Caco-2 (cell line): ENCODE measurements around the gene TAL1. TPM values are rescaled to one million over a fixed set of nuclear protein-coding genes. Genes with fewer than 3 reads are reported as not detected.
"Not testable (repeated sequence)": the region's sequence is repeated elsewhere in the genome, so short reads cannot be mapped to it uniquely, and the experiment has no call there.

Experiments used
- Bru-seq: library from RNA; stranded (reverse); fragments of 400-500 nt; gene quantifications from one replicate; lab custom pipeline; 2021; lab: Mats Ljungman, UMichigan
- BruChase-seq, 2 experiments: library from RNA; stranded (reverse); fragments of 400-500 nt; gene quantifications; one replicate each; lab custom pipeline; 2021; lab: Mats Ljungman, UMichigan
- BruUV-seq: library from RNA; stranded (reverse); fragments of 400-500 nt; replicated peaks from 2 replicates; lab custom pipeline; 2021; lab: Mats Ljungman, UMichigan
- CTCF ChIA-PET: fragments of 300-600 bp; sonication (Branson Sonifier 250); formaldehyde crosslinking; loops from one replicate; lab custom pipeline; 2022; ENCODE audit warnings: antibody characterized with exemption; lab: Charles Lee
- POLR2A ChIA-PET: fragments of 300-600 bp; sonication (Branson Sonifier 250); formaldehyde crosslinking; loops from one replicate; lab custom pipeline; 2022; ENCODE audit warnings: antibody characterized with exemption; lab: Charles Lee
- DNase-seq, 2 experiments: peaks; one replicate each; pipeline versions ENCODE4 v3.0.0 to v3.0.0-alpha.2; 2020 to 2022
- H3K27me3 ChIP-seq: replicated peaks from 2 replicates; pipeline ENCODE4 v1.6.0; 2011; ENCODE audit warnings: low read length; ENCODE audit not compliant: control insufficient read depth, insufficient read depth
- H3K36me3 ChIP-seq: 2 replicates; pipeline ENCODE4 v1.5.1; 2011; ENCODE audit warnings: low read length; ENCODE audit not compliant: control insufficient read depth, insufficient read depth
- H3K4me1 ChIP-seq: fragments of 250-450 bp; sonication (Bioruptor Pico); 2 replicates; pipeline ENCODE4 v1.5.1; 2020; ENCODE audit warnings: mild to moderate bottlenecking
- H3K4me3 ChIP-seq: 2 replicates; pipeline ENCODE4 v1.5.1; 2011; ENCODE audit warnings: low read depth, mild to moderate bottlenecking, control low read depth, low read length
- H3K9me3 ChIP-seq: fragments of 250-450 bp; sonication (Bioruptor Pico); 2 replicates; pipeline ENCODE4 v1.5.1; 2020; ENCODE audit warnings: mild to moderate bottlenecking, moderate library complexity
- H3K27ac Mint-ChIP-seq: one replicate; pipeline ENCODE4 v1.8.0; 2022; ENCODE audit warnings: mixed read lengths; ENCODE audit not compliant: unreplicated experiment
- H3K27me3 Mint-ChIP-seq: one replicate; pipeline ENCODE4 v1.8.0; 2022; ENCODE audit warnings: mixed read lengths; ENCODE audit not compliant: insufficient read depth, unreplicated experiment
- H3K36me3 Mint-ChIP-seq: one replicate; pipeline ENCODE4 v1.8.0; 2022; ENCODE audit warnings: mild to moderate bottlenecking, mixed read lengths; ENCODE audit not compliant: insufficient read depth, unreplicated experiment
- H3K4me1 Mint-ChIP-seq: one replicate; pipeline ENCODE4 v1.8.0; 2022; ENCODE audit warnings: low read depth, mixed read lengths; ENCODE audit not compliant: unreplicated experiment
- H3K4me3 Mint-ChIP-seq: one replicate; pipeline ENCODE4 v1.8.0; 2022; ENCODE audit warnings: mild to moderate bottlenecking, moderate library complexity, mixed read lengths; ENCODE audit not compliant: unreplicated experiment
- H3K9me3 Mint-ChIP-seq: one replicate; pipeline ENCODE4 v1.8.0; 2022; ENCODE audit warnings: mixed read lengths; ENCODE audit not compliant: unreplicated experiment
- CTCF ChIP-seq, 2 experiments: fragments of 200-600 bp in 1 of 2; IDR thresholded peaks; 1 replicate in 1 of 2; 2 replicates in 1 of 2; pipeline versions ENCODE4 v1.5.1 to v1.8.0; 2011 to 2022; ENCODE audit warnings: antibody characterized with exemption in 1 of 2, control low read depth in 1 of 2, inconsistent platforms in 1 of 2, low read depth in 1 of 2, low read length in 1 of 2, mild to moderate bottlenecking in 1 of 2, moderate library complexity in 1 of 2; ENCODE audit not compliant: insufficient read depth in 1 of 2, severe bottlenecking in 1 of 2, unreplicated experiment in 1 of 2
- intact Hi-C: fragments of 100-400 bp; cut with micrococcal nuclease; formaldehyde crosslinking; loops from one replicate; pipeline ENCODE4 v1.10.0; 2022; ENCODE audit not compliant: unreplicated experiment
- long read RNA-seq: library from polyadenylated mRNA; stranded (forward); transcript quantifications from one replicate; pipeline ENCODE4 v2.0.0, GENCODE V29; 2022
- total RNA-seq: library from RNA; stranded (reverse); gene quantifications from 2 replicates; pipeline ENCODE4 v1.2.3, GENCODE V29; 2022

TAL1 gene
- total RNA-seq (12.2 and 15.2 TPM in 2 replicates), Bru-seq, nascent RNA (percentile 66 among the genes with signal in this experiment), BruChase-seq, experiment 1, labeled RNA remaining after a 2-hour chase (percentile 82 among the genes with signal in this experiment), BruChase-seq, experiment 2, labeled RNA remaining after a 6-hour chase (percentile 64 among the genes with signal in this experiment)
- long read RNA-seq, partial matches to known transcripts: 2 of 5 reads
- long read RNA-seq, other reads (novel, unspliced or antisense): 3 of 5 reads

DNA sequence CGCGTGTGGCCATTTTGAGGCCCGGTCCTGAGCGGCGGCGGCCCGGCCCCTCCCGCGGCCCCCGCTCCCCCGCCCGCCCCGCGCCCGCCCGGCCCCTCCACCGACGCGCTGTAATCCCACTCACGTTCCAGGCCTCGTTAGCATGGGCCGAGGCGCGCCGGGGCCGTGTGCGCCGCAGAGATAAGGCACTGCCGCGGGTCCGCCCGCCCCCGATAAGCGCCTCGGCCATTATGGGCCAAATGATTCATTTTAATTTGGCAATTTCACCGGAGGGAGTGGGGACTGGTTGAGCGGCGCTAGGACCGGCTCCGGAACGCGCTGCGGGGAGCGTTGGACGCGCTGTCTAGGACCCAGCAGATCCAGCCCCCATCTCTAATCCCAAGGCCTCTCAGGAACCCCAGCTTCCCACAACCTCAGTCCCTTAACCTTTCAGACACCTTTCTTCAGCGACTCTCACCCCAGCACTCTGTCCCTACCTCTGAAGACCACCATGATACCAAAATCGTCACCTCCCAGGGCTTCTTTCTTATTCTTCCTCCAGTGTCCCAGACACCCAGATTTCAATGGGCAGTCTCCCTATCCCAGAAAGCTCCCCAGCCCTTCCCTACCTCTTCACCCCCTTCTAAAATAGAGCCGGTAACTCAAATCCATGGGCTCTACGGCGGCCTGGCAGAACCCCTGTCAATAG, at the start of gene TAL1:
Gene TAL1 (minus strand): TSS at position 39 of the 688 bp plus-strand sequence. CDS start 6,337 bp downstream, outside the sequence.
- Histone ChIP-seq H3K9me3 (no peaks in the 10 kb centered on the region), H3K4me3 (peak within 1 kb of the TSS; percentile 73), H3K36me3 (no peaks in the 10 kb centered on the region), H3K27me3 (no peaks in the 10 kb centered on the region), H3K4me1 (no peaks in the 10 kb centered on the region)
- intact Hi-C loops: loop anchor here (1.0 kb wide), 1 partner anchor 40 kb away; no protein-coding TSS in a partner anchor
- Mint-ChIP-seq H3K27me3 (no peaks in the 10 kb centered on the region), H3K4me3 (peak within 1 kb of the TSS; percentile 78), H3K4me1 (peaks cover 8% of the 10 kb centered on the region), H3K27ac (peak within 1 kb of the TSS; percentile 89), H3K36me3 (peaks cover 12% of the 10 kb centered on the region), H3K9me3 (no peaks in the 10 kb centered on the region)
- ChIA-PET CTCF (no interaction called here), POLR2A (no interaction called here)
- TF ChIP-seq CTCF (IDR thresholded peaks at IDR 0.05; ENCODE audit: insufficient read depth in 1 of 2, low read depth in 1 of 2, low read length in 1 of 2, severe bottlenecking in 1 of 2, unreplicated experiment in 1 of 2): no peak
- BruUV-seq: TSS peak; percentile 82
- DNase-seq: peak in 1 of 2 experiments; percentile 36

- H3K4me1 ChIP-seq: no peaks in the 10 kb centered on the region
- intact Hi-C loops: no loop called here
- H3K36me3 ChIP-seq: no peaks in the 10 kb centered on the region
- no peaks in the 10 kb centered on the region for H3K9me3 ChIP-seq
- TF ChIP-seq CTCF (IDR thresholded peaks at IDR 0.05; ENCODE audit: insufficient read depth in 1 of 2, low read depth in 1 of 2, low read length in 1 of 2, severe bottlenecking in 1 of 2, unreplicated experiment in 1 of 2): no peak
- H3K4me1 Mint-ChIP-seq: no peaks in the 10 kb centered on the region
- H3K36me3 Mint-ChIP-seq: peaks cover 42% of the 10 kb centered on the region
- H3K27ac Mint-ChIP-seq: no peak overlapping the region
- H3K27me3 Mint-ChIP-seq: no peaks in the 10 kb centered on the region
- no peak overlapping the region for H3K4me3 ChIP-seq
- DNase-seq: no peak
- H3K4me3 Mint-ChIP-seq: no peak overlapping the region
- H3K9me3 Mint-ChIP-seq: no peaks in the 10 kb centered on the region
- ChIA-PET CTCF (interaction anchor here (1.2 kb wide), 1 partner anchor 85 kb away, joined by 3 read pairs; no protein-coding TSS in a partner anchor), POLR2A (no interaction called here)
- H3K27me3 ChIP-seq: no peaks in the 10 kb centered on the region
- no TSS peak for BruUV-seq
Measured at GRCh38 chr1:47280142-47280541, 48.1 kb upstream of the TAL1 start.

- H3K9me3 ChIP-seq: no peaks in the 10 kb centered on the region
- no TSS peak for BruUV-seq
- intact Hi-C loops: no loop called here
- no peak for TF ChIP-seq CTCF (IDR thresholded peaks at IDR 0.05; ENCODE audit: insufficient read depth in 1 of 2, low read depth in 1 of 2, low read length in 1 of 2, severe bottlenecking in 1 of 2, unreplicated experiment in 1 of 2)
- ChIA-PET CTCF (interaction anchor here (0.8 kb wide), 1 partner anchor 37 kb away, joined by 3 read pairs; the partner anchor contains the start of gene STIL), POLR2A (no interaction called here)
- no peaks in the 10 kb centered on the region for H3K9me3 Mint-ChIP-seq
- no peaks in the 10 kb centered on the region for H3K4me1 Mint-ChIP-seq
- no peaks in the 10 kb centered on the region for H3K27me3 Mint-ChIP-seq
- no peak overlapping the region for H3K27ac Mint-ChIP-seq
- DNase-seq: no peak
- H3K4me1 ChIP-seq: no peaks in the 10 kb centered on the region
- no peaks in the 10 kb centered on the region for H3K36me3 ChIP-seq
- no peak overlapping the region for H3K4me3 ChIP-seq
- peaks cover 45% of the 10 kb centered on the region for H3K36me3 Mint-ChIP-seq
- no peaks in the 10 kb centered on the region for H3K27me3 ChIP-seq
- no peak overlapping the region for H3K4me3 Mint-ChIP-seq
Measured at GRCh38 chr1:47276850-47277249, 44.8 kb upstream of the TAL1 start.

DNA sequence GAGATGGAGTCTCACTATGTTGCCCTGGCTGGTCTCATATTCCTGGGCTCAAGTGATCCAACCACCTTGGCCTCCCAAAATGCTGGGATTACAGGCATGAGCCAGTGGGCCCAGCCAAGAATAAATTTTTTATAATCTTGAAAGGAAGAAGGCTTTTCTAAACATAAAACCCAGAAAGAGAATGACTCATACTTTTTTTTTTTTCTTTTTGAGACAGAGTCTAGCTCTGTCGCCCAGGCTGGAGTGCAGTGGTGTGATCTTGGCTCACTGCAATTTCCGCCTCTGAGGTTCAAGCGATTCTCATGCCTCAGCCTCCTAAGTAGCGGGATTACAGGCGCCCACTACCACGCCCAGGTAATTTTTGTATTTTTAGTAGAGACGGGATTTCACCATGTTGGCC, 43.8 kb upstream of the TAL1 start:
- peaks cover 48% of the 10 kb centered on the region for H3K36me3 Mint-ChIP-seq
- H3K4me3 ChIP-seq, BruUV-seq, DNase-seq, H3K4me3 Mint-ChIP-seq, POLR2A ChIA-PET, CTCF ChIA-PET, H3K4me1 ChIP-seq, H3K27me3 ChIP-seq, H3K9me3 Mint-ChIP-seq, H3K36me3 ChIP-seq, H3K27ac Mint-ChIP-seq, H3K4me1 Mint-ChIP-seq, intact Hi-C loops, H3K9me3 ChIP-seq, H3K27me3 Mint-ChIP-seq: not testable (repeated sequence)
